ENCODE data around the gene LDLRAD4.
"Not testable (repeated sequence)": the region's sequence is repeated elsewhere in the genome, so short reads cannot be mapped to it uniquely, and the experiment has no call there.

Gene LDLRAD4

GRCh38 chr18:13313006-13313686 is 94.6 kb downstream of the LDLRAD4 start:
- DNase-seq = no peak

GRCh38 chr18:13315000-13315399 is 96.4 kb downstream of the LDLRAD4 start:
- no peak for DNase-seq

GRCh38 chr18:13316063-13316462 is 97.5 kb downstream of the LDLRAD4 start:
- DNase-seq = no peak

GRCh38 chr18:13317801-13318200 is 99.2 kb downstream of the LDLRAD4 start:
- DNase-seq = no peak

- no peak for DNase-seq
These were observed 100.4 kb downstream of the LDLRAD4 start for GRCh38 chr18:13318731-13319501.

- DNase-seq = no peak
These were observed 101.1 kb downstream of the LDLRAD4 start for GRCh38 chr18:13319629-13320028.

GRCh38 chr18:13320096-13320495 is 101.5 kb downstream of the LDLRAD4 start:
- DNase-seq = no peak

- DNase-seq = no peak
These were observed 102.4 kb downstream of the LDLRAD4 start for GRCh38 chr18:13320891-13321425.

GRCh38 chr18:13321923-13322322 is 103.4 kb downstream of the LDLRAD4 start:
- no peak for DNase-seq

GRCh38 chr18:13323186-13323585 is 104.6 kb downstream of the LDLRAD4 start:
- DNase-seq = peak; percentile 10

GRCh38 chr18:13324880-13325279 is 106.3 kb downstream of the LDLRAD4 start:
- DNase-seq = no peak

- no peak for DNase-seq
These were observed 109.7 kb downstream of the LDLRAD4 start for GRCh38 chr18:13328213-13328612.

- no peak for DNase-seq
These were observed 112.4 kb downstream of the LDLRAD4 start for GRCh38 chr18:13330996-13331395.

- DNase-seq = no peak
These were observed 113.3 kb downstream of the LDLRAD4 start for GRCh38 chr18:13331846-13332245.

GRCh38 chr18:13332874-13333273 is 114.3 kb downstream of the LDLRAD4 start:
- no peak for DNase-seq

GRCh38 chr18:13335903-13336302 is 117.3 kb downstream of the LDLRAD4 start:
- no peak for DNase-seq

- DNase-seq = no peak
These were observed 118.3 kb downstream of the LDLRAD4 start for GRCh38 chr18:13336841-13337240.

- no peak for DNase-seq
These were observed 118.8 kb downstream of the LDLRAD4 start for GRCh38 chr18:13337369-13337768.

GRCh38 chr18:13338318-13338717 is 119.8 kb downstream of the LDLRAD4 start:
- no peak for DNase-seq

- DNase-seq = no peak
These were observed 121.1 kb downstream of the LDLRAD4 start for GRCh38 chr18:13339653-13340052.

- DNase-seq = not testable (repeated sequence)
These were observed 127.9 kb downstream of the LDLRAD4 start for GRCh38 chr18:13346449-13346848.

GRCh38 chr18:13353084-13353823 is 134.7 kb downstream of the LDLRAD4 start:
- no peak for DNase-seq

- no peak for DNase-seq
These were observed 135.8 kb downstream of the LDLRAD4 start for GRCh38 chr18:13354402-13354801.

All from NCI-H2227 treated with DMSO at 0.1 percent for 48 hours (cell line).